Astrocyte of the cerebellum (primary cell): Measurements from ENCODE around the gene CD34.

Experiments
- DNase-seq: peaks from one replicate; pipeline ENCODE4 v3.0.0-alpha.2; 2011; ENCODE audit warnings: low read depth
- H3K4me3 ChIP-seq: 2 replicates; pipeline ENCODE4 v1.5.1; 2011; ENCODE audit warnings: mild to moderate bottlenecking, low read depth, low read length, moderate library complexity
- in situ Hi-C: cut with HindIII; loops from 2 replicates; pipeline ENCODE4 v1.10.0; 2017; ENCODE audit warnings: low sequenced_read_pairs
- TF ChIP-seq, protein P1 (sequence below): IDR thresholded peaks from 2 replicates; pipeline ENCODE4 v1.5.1; 2012; ENCODE audit warnings: low read length, low read depth, moderate library complexity, mild to moderate bottlenecking; ENCODE audit errors: missing control alignments

Gene CD34

DNA sequence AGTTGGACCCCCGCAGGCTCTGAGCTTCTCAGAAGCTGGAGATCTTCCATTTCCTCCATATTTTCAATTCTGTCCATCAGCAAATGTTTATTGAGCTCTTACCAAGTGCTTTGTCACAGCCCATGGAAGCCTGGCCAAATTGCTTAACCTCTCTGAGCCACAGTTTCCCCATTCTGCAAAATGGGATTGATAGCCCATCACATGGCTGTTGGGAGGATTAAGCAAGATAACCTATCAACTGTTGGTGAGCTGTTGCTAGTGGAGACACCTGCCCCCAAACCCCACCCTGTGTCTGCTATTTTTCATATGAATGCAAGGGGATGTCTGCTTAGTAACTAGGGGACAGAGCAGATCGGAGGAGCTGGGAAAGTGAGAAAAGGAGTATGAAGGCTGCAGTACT, 38.3 kb downstream of the CD34 start:
- TF ChIP-seq, protein P1, sequence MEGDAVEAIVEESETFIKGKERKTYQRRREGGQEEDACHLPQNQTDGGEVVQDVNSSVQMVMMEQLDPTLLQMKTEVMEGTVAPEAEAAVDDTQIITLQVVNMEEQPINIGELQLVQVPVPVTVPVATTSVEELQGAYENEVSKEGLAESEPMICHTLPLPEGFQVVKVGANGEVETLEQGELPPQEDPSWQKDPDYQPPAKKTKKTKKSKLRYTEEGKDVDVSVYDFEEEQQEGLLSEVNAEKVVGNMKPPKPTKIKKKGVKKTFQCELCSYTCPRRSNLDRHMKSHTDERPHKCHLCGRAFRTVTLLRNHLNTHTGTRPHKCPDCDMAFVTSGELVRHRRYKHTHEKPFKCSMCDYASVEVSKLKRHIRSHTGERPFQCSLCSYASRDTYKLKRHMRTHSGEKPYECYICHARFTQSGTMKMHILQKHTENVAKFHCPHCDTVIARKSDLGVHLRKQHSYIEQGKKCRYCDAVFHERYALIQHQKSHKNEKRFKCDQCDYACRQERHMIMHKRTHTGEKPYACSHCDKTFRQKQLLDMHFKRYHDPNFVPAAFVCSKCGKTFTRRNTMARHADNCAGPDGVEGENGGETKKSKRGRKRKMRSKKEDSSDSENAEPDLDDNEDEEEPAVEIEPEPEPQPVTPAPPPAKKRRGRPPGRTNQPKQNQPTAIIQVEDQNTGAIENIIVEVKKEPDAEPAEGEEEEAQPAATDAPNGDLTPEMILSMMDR: no peak
- in situ Hi-C loops: no loop called here
- H3K4me3 ChIP-seq: no peak overlapping the region
- DNase-seq: no peak

DNA sequence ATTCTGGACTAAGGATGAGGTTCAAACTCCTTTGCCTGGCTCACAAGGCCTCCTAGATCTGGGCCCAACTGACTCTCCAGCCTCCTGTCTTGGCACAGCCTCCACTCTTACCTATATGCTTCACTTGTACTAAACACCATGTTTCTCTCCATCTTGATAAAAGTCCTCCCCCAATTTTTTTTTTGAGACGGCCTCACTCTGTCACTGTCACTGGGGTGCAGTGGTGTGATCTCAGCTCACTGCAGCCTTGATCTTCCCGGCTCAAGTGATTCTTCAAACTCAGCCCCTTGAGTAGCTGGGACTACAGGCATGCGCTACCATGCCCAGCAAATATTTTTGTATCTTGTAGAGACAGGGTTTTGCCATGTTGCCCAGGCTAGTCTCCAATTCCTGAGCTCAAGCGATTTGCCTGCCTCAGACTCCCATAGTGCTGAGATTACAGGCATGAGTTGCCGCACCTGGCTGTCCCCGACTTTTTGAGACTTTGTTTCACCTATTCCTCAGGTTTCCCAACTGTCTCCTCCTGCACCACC, 39.7 kb downstream of the CD34 start:
- no peak overlapping the region for H3K4me3 ChIP-seq
- no peak for DNase-seq
- TF ChIP-seq, protein P1: no peak
- in situ Hi-C loops: no loop called here

DNA sequence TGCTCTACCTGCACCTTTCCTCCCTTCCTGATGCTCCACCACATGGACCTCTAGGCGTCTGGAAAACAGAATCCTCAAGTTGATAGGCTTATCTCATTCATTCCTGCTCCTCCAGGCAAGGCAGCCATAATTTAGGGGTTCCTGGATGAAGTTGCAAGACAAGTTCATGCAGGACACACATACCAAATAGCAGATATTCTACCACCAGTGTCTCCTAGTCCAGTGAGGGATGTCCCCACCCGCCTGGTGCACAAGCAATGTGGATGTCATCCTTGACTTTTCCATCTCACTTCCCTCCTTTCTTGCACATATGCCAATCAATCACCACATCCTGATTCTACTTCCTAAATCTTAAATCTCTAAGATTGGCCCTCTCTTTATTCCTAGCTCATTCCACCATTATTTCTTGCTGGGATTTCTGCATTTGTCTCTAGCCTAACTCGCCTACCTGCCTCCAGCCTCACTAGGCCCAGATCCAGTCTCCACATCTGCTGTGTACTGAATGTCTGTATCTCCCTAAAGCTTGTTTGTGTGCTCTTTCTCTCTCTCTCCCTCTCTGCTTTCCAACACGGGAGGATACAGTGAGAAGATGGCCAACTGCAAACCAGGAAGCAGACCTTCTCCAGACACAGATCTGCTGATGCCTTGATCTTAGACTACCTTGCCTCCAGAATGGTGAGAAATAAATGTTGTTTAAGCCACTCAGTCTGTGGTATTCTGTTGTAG, 40.5 kb downstream of the CD34 start:
- TF ChIP-seq, protein P1: no peak
- DNase-seq: no peak
- in situ Hi-C loops: no loop called here
- H3K4me3 ChIP-seq: no peak overlapping the region

DNA sequence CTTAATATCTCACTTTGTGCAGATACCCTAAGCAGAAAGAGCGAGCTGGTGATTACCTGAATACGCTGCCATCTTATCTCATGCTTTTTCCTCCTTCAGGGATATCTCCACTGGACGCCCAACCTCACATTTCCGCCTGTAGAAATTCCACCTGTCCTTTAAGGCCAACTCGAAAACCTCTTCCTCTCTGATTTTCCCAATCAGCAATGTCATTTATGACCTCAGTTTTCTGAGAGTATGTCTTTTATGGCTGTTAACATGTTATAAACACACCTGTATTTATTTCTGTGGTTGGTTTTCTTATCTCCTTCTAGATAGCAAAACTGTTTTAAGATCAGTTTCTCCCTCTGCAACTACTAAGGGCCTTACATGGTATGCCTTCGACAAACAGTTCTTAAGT, 41.1 kb downstream of the CD34 start:
- in situ Hi-C loops: no loop called here
- TF ChIP-seq, protein P1: no peak
- no peak for DNase-seq
- H3K4me3 ChIP-seq: no peak overlapping the region

DNA sequence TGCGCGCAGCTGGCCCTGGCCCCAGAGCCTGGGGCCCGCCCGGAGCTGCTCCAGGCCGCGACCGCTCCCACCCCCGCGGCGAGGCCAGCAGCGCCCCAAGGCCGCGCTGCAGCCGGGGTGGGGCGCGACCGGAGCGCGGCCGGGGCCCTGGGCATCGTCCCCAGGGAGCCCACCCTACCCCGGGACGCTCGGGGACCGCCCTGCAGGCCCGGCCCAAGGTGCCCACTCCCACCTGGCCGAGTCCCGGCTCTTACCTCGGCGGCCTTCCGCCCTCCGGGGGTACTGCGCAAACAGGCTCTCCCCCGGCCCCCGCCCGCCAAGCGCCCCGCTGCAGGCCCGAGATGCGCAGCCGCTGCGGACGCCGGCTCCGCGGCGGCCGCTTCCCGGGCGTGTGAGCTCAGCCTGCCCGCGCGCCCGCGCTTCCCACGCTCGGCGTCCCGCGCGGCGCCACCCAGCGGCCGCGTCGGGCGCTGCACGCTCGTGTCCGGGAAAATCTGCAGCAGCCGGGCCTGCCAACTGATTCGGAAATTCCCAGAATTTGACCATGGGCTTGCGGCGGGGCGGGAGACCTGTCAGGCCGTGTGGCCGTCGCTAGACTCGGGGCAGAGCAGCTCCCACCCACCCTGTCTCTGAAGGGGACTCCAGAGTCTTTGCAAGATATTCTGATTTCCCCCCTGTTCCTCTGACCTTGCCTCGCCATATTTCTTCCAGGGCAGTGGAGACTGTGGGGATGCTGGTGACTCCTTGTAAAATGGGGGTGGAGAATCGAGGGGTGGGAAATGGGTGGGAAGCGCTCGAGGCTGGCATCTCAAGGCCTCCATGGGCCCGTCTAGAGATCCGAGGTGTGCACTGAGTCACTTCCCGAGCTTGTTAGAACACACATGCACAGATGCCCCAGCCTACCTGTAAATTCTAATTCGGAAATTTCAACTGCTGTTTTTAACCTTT, 41.9 kb downstream of the CD34 start:
- peak overlapping the region; percentile 50 for H3K4me3 ChIP-seq
- DNase-seq: no peak
- in situ Hi-C loops: no loop called here
- TF ChIP-seq, protein P1: peak; percentile 64

GRCh38 chr1:207868251-207868773, 42.6 kb downstream of the CD34 start:
- peak overlapping the region; percentile 50 for H3K4me3 ChIP-seq
- TF ChIP-seq, protein P1: no peak
- no peak for DNase-seq
- in situ Hi-C loops: no loop called here
